ENCODE results near the gene PTPN6.

Gene PTPN6

DNA sequence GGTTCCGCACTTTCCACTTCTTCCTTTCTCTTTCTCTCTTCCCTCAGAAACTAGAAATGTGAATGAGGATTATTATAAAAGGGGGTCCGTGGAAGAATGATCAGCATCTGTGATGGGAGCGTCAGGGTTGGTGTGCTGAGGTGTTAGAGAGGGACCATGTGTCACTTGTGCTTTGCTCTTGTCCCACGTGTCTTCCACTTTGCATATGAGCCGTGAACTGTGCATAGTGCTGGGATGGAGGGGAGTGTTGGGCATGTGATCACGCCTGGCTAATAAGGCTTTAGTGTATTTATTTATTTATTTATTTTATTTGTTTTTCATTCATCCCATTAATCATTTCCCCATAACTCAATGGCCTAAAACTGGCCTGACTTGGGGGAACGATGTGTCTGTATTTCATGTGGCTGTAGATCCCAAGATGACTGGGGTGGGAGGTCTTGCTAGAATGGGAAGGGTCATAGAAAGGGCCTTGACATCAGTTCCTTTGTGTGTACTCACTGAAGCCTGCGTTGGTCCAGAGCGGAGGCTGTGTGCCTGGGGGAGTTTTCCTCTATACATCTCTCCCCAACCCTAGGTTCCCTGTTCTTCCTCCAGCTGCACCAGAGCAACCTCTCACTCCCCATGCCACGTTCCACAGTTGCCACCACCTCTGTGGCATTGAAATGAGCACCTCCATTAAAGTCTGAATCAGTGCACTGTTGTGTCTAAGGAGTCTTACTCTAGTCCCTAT is 28.0 kb upstream of the PTPN6 start:
- no peak for DNase-seq (ENCODE audit: low spot score)
- no peak for FAIRE-seq

GRCh38 chr12:6923851-6924250 is 27.3 kb upstream of the PTPN6 start:
- FAIRE-seq: no peak
- DNase-seq (ENCODE audit: low spot score): no peak

GRCh38 chr12:6925239-6925539 is 26.0 kb upstream of the PTPN6 start:
- DNase-seq (ENCODE audit: low spot score) (no peak), FAIRE-seq (no peak)

GRCh38 chr12:6925540-6926279 is 25.4 kb upstream of the PTPN6 start:
- FAIRE-seq (peak; percentile 32), DNase-seq (ENCODE audit: low spot score) (peak; percentile 90)

DNA sequence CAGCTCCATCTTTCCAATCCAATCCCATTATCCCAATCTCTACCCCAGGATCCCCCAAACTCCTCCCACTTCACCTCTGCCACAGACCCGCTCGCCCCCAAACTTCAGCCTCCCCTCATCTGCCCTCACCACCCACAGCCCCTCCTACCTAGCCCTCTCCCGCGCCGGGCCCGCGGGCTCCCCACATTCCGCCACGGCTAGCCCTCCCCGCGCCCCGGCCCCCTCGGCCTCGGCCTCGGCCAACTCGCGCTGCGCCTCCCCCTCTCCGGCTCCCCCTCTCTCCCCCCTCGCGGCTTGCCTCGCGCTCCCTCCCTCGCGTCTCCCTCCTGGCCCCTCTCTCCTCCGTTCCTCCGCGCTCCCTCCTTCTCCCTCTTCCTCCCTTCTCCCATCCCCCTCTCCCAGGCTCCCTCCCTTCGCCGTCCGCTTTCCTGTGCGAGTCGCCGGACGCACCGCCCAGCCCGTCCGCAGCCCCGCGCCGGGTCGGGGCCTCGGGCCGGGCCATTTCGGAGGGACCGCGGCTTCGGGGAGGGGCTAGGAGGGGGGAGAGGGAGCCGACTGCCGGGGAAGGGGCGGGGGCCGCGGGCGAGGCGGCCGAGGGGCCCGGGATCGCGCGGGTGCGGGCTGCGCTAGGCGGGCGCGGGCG is 23.7 kb upstream of the PTPN6 start, which contains the start of gene ATN1:
Gene ATN1 (plus strand): TSS at position 581 of the 643 bp plus-strand sequence. CDS start 6,043 bp downstream, outside the sequence.
- peak; percentile 84 for DNase-seq (ENCODE audit: low spot score)

DNA sequence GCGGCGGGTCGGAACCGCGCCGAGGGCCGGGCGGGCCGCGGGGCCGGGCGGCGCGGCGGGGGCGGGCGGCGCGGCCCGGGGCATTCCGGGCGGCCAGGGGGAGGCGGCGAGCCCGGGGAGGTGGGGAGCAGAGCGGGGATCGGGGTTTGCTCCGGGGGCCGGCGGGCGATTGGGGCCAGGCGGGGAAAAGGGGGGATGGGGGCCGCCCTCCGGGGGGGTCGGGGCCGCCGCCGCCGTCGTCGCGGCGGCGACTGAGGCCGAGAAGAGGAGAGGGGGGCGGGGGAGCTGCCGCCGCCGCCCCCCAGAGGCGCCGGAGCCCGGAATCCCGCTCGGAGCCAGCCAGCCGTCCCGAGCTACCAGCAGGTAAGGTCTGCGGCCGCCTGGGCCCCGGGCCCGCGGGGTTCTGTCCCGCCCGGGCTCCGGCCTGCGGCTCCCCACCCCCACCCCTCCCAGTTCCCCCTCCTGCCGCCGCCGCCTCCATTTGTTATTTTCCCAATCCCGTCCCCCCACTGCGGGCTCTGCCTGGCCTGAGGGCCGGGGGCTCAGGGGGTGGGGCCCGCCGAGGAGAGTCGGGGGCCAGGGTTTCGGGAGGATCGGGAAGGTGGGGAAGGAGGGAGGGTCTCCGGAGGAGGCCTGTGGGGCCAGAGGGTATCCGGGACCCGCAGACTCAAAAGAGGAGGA is 23.0 kb upstream of the PTPN6 start:
- DNase-seq (ENCODE audit: low spot score) (peak; percentile 48), FAIRE-seq (no peak)

More for the DNA sequence above, 23.7 kb upstream of the PTPN6 start, which contains the start of gene ATN1:
- peak; percentile 9 for FAIRE-seq

DNA sequence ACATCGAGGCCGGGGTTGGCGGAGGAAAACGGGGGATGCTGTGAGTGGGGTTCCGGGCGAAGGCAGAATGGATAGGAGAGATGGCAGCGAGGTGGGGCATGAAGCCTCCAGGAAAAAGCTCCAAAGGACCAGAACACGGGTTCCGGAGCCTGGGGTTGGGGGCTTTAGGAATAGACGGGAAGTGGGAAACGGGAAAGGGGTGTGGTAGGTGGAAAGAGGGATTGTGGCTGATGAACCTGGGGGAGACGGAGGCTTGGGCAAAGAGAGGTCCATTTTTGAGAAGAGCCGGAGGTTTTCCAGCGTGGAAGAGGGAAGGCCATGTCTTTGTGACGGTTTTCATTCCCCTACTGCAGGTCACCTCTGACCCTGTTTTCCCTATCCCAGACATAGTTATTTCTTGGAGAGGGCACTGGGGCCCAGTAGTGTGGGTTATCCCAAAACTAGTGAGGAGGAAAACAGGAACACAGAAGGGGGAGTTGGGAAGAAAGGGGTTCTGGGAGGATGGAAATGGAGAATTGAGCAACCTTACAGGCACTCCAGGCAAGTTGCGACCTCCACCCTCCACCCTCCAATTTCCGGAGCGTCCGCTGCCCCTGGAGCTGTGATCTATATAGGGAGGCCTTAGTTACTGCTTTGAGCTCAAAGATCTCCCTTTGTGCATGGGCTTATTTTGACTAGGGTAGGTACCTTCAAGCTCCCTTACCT is 22.3 kb upstream of the PTPN6 start:
- DNase-seq (ENCODE audit: low spot score) (no peak), FAIRE-seq (no peak)

DNA sequence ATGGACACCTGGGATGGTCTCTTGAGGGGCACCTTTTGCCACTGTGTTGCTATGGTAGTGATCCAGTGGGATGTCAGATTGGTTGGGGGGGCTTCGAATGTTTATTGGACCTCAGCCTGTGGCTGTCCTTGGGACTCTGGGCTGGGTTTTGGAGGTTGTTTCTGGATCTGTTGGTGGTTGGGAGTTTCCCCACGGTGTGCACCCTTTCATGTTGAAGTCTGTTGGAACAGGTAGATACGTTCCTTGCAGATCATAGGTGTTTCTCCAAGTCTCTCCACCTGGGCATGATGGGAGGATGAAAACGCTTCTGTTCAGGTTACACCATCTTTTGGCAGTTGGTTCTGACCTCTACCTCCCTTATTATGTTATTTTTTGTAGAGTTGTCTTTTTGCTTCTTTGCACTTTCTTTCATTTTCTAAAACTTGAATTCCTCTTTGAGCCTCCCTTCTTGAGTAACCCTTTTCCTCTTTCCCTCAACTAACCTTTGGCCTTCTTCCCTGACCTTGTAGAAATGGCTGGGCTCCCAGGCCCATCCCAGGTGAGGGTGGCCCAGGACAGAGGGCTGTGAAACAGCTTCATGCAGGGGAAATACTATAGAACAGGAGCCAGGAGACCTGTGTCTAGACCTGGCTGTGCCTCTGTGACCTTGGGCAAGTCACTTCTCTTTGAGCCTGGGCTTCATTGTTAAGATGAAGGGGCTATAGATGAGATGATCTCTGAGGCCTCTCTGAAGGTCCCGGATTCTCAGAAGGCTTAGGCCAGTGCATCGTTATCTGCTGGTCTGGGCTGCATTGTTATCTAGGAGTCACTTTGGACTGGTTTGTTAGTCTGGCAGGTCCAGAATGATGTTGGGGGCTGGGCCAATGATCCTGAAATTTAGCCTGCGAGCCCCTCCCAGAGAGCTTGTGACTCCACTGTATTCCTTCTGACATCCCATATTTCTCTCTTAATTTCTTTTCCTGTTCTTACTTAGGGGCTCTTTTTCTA is 21.4 kb upstream of the PTPN6 start:
- DNase-seq (ENCODE audit: low spot score) (no peak), FAIRE-seq (peak; percentile 9)

GRCh38 chr12:6932766-6933165 is 18.4 kb upstream of the PTPN6 start:
- FAIRE-seq (no peak), DNase-seq (ENCODE audit: low spot score) (no peak)

DNA sequence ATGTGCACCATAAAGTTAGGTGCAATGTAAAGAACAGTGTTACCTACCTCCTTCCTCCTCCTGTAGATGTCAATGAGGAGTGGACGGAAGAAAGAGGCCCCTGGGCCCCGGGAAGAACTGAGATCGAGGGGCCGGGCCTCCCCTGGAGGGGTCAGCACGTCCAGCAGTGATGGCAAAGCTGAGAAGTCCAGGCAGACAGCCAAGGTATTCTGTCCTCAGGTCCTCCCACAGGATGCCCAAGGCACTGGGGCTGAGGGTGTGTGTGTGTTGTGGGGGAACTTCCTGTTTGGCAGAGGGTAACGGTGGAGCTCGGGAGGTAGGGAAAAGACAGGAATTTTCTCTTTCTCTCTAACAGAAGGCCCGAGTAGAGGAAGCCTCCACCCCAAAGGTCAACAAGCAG is 17.0 kb upstream of the PTPN6 start:
- DNase-seq (ENCODE audit: low spot score) (no peak), FAIRE-seq (no peak)

DNA sequence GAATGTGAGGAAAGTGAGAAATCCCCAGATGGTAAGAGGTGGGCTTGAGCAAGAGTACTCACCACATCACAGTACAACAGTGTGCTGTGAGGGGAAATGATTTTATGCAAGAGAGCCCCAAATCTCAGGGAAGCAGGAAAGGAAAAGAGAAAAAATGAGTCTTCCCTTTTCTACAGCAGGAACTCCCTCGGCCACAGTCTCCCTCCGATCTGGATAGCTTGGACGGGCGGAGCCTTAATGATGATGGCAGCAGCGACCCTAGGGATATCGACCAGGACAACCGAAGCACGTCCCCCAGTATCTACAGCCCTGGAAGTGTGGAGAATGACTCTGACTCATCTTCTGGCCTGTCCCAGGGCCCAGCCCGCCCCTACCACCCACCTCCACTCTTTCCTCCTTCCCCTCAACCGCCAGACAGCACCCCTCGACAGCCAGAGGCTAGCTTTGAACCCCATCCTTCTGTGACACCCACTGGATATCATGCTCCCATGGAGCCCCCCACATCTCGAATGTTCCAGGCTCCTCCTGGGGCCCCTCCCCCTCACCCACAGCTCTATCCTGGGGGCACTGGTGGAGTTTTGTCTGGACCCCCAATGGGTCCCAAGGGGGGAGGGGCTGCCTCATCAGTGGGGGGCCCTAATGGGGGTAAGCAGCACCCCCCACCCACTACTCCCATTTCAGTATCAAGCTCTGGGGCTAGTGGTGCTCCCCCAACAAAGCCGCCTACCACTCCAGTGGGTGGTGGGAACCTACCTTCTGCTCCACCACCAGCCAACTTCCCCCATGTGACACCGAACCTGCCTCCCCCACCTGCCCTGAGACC is 15.6 kb upstream of the PTPN6 start:
- DNase-seq (ENCODE audit: low spot score): no peak
- FAIRE-seq: no peak

GRCh38 chr12:6936194-6936635 is 14.9 kb upstream of the PTPN6 start:
- FAIRE-seq (no peak), DNase-seq (ENCODE audit: low spot score) (no peak)

DNA sequence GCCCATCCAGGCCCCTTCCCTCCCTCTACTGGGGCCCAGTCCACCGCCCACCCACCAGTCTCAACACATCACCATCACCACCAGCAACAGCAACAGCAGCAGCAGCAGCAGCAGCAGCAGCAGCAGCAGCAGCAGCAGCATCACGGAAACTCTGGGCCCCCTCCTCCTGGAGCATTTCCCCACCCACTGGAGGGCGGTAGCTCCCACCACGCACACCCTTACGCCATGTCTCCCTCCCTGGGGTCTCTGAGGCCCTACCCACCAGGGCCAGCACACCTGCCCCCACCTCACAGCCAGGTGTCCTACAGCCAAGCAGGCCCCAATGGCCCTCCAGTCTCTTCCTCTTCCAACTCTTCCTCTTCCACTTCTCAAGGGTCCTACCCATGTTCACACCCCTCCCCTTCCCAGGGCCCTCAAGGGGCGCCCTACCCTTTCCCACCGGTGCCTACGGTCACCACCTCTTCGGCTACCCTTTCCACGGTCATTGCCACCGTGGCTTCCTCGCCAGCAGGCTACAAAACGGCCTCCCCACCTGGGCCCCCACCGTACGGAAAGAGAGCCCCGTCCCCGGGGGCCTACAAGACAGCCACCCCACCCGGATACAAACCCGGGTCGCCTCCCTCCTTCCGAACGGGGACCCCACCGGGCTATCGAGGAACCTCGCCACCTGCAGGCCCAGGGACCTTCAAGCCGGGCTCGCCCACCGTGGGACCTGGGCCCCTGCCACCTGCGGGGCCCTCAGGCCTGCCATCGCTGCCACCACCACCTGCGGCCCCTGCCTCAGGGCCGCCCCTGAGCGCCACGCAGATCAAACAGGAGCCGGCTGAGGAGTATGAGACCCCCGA is 14.3 kb upstream of the PTPN6 start:
- FAIRE-seq (no peak), DNase-seq (ENCODE audit: low spot score) (no peak)

DNA sequence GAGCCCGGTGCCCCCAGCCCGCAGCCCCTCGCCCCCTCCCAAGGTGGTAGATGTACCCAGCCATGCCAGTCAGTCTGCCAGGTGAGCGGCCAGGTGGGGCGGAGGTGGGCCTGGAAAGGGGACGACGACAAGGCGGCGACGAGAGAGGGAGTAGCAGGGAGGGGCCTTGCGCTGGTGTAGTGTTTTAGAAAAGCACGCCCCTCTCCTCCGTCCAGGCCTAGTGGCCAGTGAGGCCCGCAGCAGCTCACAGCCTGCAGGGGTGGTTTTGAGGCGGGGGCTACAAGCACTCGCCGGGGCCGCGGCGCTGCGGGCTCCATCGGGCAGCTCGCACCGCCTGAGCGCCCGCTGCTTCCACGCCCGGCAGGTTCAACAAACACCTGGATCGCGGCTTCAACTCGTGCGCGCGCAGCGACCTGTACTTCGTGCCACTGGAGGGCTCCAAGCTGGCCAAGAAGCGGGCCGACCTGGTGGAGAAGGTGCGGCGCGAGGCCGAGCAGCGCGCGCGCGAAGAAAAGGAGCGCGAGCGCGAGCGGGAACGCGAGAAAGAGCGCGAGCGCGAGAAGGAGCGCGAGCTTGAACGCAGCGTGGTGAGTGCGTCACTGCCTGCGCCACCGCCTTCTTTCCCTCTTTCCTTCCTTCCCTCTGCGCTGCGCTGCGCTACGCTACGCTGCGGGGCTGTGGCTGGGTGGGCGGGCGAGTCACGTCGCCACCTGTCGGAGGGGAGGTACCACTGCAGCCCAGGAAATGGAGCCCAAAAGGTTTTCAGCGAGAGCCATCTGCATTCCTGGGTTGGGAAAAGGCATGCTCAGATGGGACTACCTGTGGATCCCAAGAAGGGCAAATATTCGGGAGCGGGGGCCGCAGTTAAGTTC is 13.4 kb upstream of the PTPN6 start:
- FAIRE-seq: peak; percentile 97
- peak; percentile 89 for DNase-seq (ENCODE audit: low spot score)

GRCh38 chr12:6938353-6939190 is 12.6 kb upstream of the PTPN6 start:
- peak; percentile 55 for FAIRE-seq
- no peak for DNase-seq (ENCODE audit: low spot score)

DNA sequence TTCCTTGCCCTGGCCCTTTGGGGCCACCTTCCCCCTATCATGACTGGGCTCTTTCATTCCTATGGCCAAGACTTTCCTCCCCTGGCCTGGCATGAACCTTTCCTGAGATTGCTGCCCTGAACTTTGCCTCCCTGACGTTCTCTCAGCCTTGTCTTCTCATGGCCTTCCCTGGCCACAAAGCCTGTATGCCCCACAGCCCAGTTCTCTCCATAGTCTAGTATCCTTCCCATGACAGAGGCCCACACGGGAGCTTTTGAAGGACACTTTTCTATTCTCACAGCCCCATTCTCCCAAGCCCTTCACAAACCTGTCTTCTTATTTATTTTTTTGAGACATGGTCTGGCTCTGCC is 12.0 kb upstream of the PTPN6 start:
- no peak for DNase-seq (ENCODE audit: low spot score)
- no peak for FAIRE-seq
